ENCODE data around the gene HERC4.
"Not testable (repeated sequence)": the region's sequence is repeated elsewhere in the genome, so short reads cannot be mapped to it uniquely, and the experiment has no call there.

HERC4 gene

GRCh38 chr10:67923551-67923950 is 151.5 kb downstream of the HERC4 start:
- DNase-seq: no peak
- intact Hi-C loops (cut with DNase I): no loop called here

GRCh38 chr10:67921065-67921464 is 154.0 kb downstream of the HERC4 start:
- intact Hi-C loops (cut with DNase I): no loop called here
- no peak for DNase-seq

GRCh38 chr10:67917679-67918078 is 157.4 kb downstream of the HERC4 start:
- no peak for DNase-seq
- intact Hi-C loops (cut with DNase I): no loop called here

- intact Hi-C loops (cut with DNase I): no loop called here
- DNase-seq: no peak
Observed at GRCh38 chr10:67917169-67917568, 157.9 kb downstream of the HERC4 start.

GRCh38 chr10:67914777-67915340 is 160.2 kb downstream of the HERC4 start:
- no peak for DNase-seq
- intact Hi-C loops (cut with DNase I): no loop called here

- DNase-seq: no peak
- intact Hi-C loops (cut with DNase I): no loop called here
Observed at GRCh38 chr10:67912331-67912946, 162.6 kb downstream of the HERC4 start.

GRCh38 chr10:67903581-67903980 is 171.5 kb downstream of the HERC4 start:
- intact Hi-C loops (cut with DNase I): no loop called here
- no peak for DNase-seq

GRCh38 chr10:67893637-67894036 is 181.4 kb downstream of the HERC4 start:
- intact Hi-C loops (cut with DNase I): no loop called here
- no peak for DNase-seq

- intact Hi-C loops (cut with DNase I): loop anchor here (2.0 kb wide), 1 partner anchor 190 kb away; the partner anchor contains the start of gene HERC4
- DNase-seq: peak; percentile 49 to 91 (median 82)
Observed at GRCh38 chr10:67884842-67885670, 190.0 kb downstream of the HERC4 start.

GRCh38 chr10:67884313-67884841 is 190.7 kb downstream of the HERC4 start, which contains the start of gene SIRT1:
TSS of gene SIRT1 (plus strand) at chr10:67884656. CDS start at chr10:67884722, 66 bp downstream.
- DNase-seq: peak; percentile 93 to 99 (median 97)
- intact Hi-C loops (cut with DNase I): loop anchor here (2.0 kb wide), 1 partner anchor 190 kb away; the partner anchor contains the start of gene HERC4

GRCh38 chr10:67883710-67884312 is 191.3 kb downstream of the HERC4 start:
- intact Hi-C loops (cut with DNase I): loop anchor here (2.0 kb wide), 1 partner anchor 191 kb away; the partner anchor contains the start of gene HERC4
- DNase-seq: peak in 2 of 42 donors; percentile 4 to 44

GRCh38 chr10:67878133-67878532 is 196.9 kb downstream of the HERC4 start:
- intact Hi-C loops (cut with DNase I): no loop called here
- DNase-seq: no peak

GRCh38 chr10:67877421-67877820 is 197.7 kb downstream of the HERC4 start:
- not testable (repeated sequence) for DNase-seq

GRCh38 chr10:67875340-67876238 is 199.5 kb downstream of the HERC4 start:
- DNase-seq: no peak
- intact Hi-C loops (cut with DNase I): no loop called here

More at GRCh38 chr10:67877421-67877820, 197.7 kb downstream of the HERC4 start:
- intact Hi-C loops (cut with DNase I): not testable (repeated sequence)
